GM18519 (cell line): ENCODE data around the gene ZDHHC19.
"Not testable (repeated sequence)": the region's sequence is repeated elsewhere in the genome, so short reads cannot be mapped to it uniquely, and the experiment has no call there.

ENCODE experiments used
- ATAC-seq: cut with Tn5 transposase; IDR thresholded peaks from one replicate; pipeline ENCODE4 v1.9.1; 2021; ENCODE audit warnings: mild to moderate bottlenecking, moderate library complexity; ENCODE audit not compliant: unreplicated experiment, low FRiP score

The ZDHHC19 gene

DNA sequence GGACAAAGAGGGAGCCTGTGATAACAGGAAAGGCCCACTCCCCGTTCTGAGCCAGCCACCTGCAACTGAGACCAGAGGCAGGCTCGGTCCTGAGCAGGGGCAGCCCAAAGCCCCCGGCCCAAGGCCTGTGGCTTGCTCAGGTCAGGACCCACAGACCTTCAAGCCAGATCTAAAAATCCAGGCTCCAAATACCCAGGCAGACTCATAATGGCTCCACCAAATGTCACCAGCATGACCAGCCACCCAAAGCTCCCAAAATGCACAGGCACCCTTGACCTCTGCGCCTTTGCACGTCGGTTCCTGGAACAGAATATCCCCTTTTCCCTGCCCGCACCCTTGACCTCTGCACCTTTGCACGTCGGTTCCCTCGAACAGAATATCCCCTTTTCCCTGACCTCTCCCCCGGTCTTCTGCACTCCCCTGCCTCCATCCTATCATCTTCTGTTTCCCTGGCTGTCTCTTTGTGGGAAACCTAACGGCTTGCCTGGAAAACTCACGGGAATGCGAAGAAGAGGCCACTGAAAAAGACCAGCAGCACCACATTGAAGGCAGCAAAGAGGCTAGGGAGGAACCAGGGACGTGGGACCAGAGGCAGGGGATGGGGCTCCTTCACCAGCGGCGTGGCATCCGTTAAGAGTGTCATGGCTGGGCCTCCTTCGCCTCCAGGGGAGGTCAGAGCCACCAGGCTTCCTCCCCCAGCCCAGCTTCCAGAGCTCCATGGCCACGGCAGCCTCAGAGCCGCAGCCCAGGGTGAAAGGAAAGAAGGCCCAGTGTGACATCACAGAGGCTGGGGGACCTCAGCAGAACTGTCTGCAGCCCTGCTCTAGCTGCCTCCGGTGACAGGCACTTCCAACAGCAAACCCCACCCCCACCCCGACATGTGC lies at the start of gene ZDHHC19:
ZDHHC19 (minus strand) TSS at position 728 of the 884 bp plus-strand sequence; CDS start at position 643, 85 bp downstream.
- no peak for ATAC-seq

DNA sequence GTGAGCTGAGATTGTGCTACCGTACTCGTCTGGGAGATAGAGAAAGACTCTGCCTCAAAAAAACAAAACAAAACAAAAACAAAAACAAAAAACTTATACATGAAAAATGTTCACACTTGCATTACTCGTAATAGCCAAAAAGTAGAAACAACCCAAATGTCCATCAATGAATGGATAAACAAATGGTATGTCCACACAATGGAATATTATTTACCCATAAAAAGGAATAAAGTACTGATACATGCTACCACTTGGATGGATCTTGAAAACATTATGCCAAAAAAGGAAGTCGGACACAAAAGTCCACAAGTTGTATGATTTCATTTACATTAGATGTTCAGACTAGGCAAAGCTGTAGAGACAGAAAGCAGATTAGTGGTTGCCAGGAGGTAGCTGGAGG lies 49.6 kb upstream of the ZDHHC19 start:
- no peak for ATAC-seq

GRCh38 chr3:196255776-196256175 lies 44.6 kb upstream of the ZDHHC19 start:
- ATAC-seq: no peak

GRCh38 chr3:196254376-196255283 lies 43.4 kb upstream of the ZDHHC19 start:
- ATAC-seq: no peak

DNA sequence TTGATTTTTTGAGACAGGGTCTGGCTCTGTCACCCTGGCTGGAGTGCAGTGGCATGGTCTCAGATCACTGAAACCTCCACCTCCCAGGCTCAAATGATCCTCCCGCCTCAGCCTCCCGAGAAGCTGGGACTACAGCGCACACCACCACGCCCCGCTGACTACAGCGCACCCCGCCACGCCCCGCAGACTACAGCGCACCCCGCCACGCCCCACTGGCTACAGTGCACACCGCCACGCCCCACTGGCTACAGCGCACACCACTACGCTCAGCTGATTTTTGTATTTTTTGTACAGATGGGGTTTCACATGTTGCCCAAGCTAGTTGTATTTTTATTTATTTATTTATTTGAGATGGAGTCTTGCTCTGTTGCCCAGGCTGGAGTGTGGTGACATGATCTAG lies 40.7 kb upstream of the ZDHHC19 start:
- ATAC-seq: no peak

DNA sequence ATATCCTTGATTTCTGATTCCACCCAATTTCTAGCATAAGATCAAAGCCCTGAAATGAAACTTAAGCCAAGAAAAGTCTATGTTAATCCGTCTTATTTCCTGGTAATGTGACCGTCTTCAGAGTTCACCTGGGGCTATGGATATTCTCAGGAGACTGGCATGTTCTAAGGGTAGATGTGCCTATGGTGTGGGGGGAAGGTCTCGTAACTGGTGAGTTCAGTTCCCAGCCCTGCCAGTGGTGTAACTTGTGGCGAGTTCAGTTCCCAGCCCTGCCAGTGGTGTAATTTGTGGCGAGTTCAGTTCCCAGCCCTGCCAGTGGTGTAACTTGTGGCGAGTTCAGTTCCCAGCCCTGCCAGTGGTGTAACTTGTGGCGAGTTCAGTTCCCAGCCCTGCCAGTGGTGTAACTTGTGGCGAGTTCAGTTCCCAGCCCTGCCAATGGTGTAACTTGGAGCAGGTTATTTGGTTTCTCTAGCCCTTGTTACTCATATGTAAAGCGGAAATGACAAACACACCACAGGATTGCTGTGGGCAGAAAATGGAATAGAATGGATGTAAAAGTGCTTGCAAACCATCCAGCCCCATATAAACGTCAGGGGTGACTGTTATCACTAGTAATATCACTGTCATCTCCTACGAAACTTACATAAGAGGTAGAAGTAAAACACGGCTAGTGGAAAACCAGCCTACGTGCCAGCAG lies 35.6 kb upstream of the ZDHHC19 start:
- ATAC-seq: no peak

DNA sequence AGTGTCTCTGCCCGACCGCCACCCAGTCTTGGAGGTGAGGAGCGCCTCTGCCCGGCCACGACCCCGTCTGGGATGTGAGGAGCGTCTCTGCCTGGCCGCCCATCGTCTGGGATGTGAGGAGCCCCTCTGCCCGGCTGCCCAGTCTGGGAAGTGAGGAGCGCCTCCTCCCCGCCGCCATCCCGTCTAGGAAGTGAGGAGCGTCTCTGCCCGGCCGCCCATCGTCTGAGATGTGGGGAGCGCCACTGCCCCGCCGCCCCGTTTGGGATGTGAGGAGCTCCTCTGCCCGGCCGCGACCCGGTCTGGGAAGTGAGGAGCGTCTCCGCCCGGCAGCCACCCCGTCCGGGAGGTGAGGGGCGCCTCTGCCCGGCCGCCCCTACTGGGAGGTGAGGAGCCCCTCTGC lies 33.0 kb upstream of the ZDHHC19 start:
- ATAC-seq: not testable (repeated sequence)

GRCh38 chr3:196241704-196242103 lies 30.5 kb upstream of the ZDHHC19 start:
- no peak for ATAC-seq

- no peak for ATAC-seq
Measured at GRCh38 chr3:196240424-196240823, 29.2 kb upstream of the ZDHHC19 start.

DNA sequence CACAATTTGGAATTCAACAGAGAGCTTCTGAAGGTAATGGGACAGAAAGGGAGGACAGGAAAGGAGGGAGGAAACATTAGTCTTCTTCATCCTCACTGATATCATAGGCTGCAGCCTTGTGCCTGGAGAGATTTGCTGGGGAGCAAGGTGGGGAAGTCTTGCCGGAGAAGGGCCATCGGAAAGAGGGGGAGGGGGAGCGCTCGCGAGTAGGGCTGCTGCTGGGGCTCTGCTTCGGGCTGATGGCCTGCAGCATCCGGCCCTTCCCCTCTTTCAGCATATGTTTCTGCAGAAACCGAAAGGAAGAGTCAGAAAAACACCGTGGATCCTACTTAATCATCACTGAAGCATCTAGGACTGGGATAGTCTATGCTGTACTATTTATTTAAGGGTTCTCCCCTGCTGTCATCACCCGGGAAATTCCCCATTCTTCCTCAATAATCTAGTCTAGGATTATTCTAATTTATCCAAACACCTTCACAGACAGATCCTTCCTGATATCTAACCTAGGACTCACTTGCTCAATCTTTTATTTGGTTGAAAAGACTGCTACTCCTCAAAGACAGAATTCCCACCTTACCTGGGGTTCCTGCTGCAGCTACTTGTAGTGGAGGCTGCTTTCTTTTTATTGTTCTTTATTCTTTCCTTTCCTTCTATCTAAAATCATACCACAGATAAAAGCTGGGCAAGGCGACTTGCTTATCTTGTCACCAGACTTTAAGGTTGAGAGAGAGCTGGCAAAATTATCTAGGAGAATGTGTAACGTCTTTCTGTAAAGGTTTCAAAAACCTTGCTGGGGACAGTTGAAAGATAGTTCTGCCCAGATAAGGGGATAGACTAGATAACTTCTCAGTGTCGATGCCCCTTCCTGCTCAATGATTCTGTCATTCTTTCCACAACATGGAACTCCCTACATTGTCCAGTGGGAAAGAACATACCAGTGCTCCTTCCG lies 27.7 kb upstream of the ZDHHC19 start:
- no peak for ATAC-seq

GRCh38 chr3:196237203-196237602 lies 26.0 kb upstream of the ZDHHC19 start:
- no peak for ATAC-seq

GRCh38 chr3:196236223-196236622 lies 25.0 kb upstream of the ZDHHC19 start:
- no peak for ATAC-seq

- no peak for ATAC-seq
Measured at GRCh38 chr3:196235452-196236122, 24.4 kb upstream of the ZDHHC19 start.

DNA sequence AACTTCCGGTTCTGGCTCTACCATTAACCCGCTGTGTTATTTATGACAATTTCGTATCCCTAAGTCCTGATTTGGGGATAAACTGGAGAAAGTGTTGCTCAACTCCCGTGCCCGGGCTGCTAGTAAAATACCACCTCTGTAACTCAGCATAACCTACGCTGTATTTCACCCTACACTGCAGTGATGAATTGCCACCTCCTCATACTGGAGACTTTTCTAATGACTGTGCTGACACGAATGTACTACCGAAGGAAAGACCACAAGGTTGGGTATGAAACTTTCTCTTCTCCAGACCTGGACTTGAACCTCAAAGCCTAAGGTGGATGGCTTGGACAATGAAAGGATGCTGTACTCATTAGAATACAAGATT lies 21.7 kb upstream of the ZDHHC19 start:
- no peak for ATAC-seq

- no peak for ATAC-seq
Measured at GRCh38 chr3:196232154-196232881, 21.1 kb upstream of the ZDHHC19 start.

DNA sequence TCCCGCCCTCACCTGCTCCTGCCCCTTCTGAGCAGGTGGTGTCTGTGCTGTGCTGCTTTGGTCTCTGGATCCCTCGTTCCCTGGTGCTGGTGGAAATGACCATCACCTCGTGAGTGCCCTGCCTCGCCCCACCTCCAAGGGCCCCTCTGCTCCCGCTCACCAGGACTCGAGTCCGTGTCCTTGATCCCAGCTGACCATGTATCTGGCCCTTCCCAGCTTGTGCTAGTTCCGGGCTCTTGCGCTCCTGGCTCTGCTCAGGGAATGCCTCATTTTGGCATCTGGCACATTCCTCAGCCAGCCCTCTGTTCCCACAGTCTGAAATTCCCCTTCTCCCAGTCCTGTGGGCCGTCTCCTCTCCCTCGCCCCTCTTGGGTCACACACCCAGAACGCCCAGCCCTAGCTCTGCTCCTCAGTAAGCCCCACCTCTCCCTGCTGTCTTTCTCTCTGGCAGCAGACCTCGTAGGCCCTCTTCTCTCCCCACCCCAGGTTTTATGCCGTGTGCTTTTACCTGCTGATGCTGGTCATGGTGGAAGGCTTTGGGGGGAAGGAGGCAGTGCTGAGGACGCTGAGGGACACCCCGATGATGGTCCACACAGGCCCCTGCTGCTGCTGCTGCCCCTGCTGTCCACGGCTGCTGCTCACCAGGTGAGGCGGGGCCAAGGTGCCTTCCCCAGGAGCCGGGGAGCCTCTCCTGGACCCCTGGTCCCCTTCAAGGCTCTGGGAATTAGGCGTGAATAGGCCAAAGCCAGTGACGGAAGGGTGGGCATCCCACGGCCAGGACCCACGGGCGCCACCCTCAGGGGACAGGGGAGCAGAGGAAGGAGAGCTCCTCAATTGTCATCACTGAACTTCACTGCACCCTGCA lies 16.7 kb upstream of the ZDHHC19 start:
- no peak for ATAC-seq

- no peak for ATAC-seq
Measured at GRCh38 chr3:196227121-196227561, 15.9 kb upstream of the ZDHHC19 start.
